Neural progenitor cell (in vitro differentiated cells): ENCODE measurements around the gene FOXL3. TPM values are rescaled to one million over a fixed set of nuclear protein-coding genes. Genes with fewer than 3 reads are reported as not detected.

Experiments used
- DNase-seq: peaks from one replicate; pipeline ENCODE4 v3.0.0-alpha.2; 2016; ENCODE audit warnings: low spot score
- H2AFZ ChIP-seq: fragments of 200-600 bp; sonication (generic); replicated peaks from 2 replicates; pipeline ENCODE4 v1.6.1; 2016; ENCODE audit warnings: antibody characterized with exemption
- H3F3A ChIP-seq: fragments of 200-600 bp; sonication (generic); 2 replicates; pipeline ENCODE4 v1.6.1; 2016; ENCODE audit warnings: antibody characterized with exemption, low read depth
- H3K27ac ChIP-seq: fragments of 200-600 bp; sonication (generic); 2 replicates; pipeline ENCODE4 v1.5.1; 2016; ENCODE audit warnings: mild to moderate bottlenecking
- H3K27me3 ChIP-seq: fragments of 200-600 bp; sonication (generic); 2 replicates; pipeline ENCODE4 v1.6.1; 2016; ENCODE audit warnings: mild to moderate bottlenecking, moderate library complexity
- H3K36me3 ChIP-seq: fragments of 200-600 bp; sonication (generic); 2 replicates; pipeline ENCODE4 v1.5.1; 2016
- H3K4me1 ChIP-seq: fragments of 200-600 bp; sonication (generic); 2 replicates; pipeline ENCODE4 v1.6.1; 2016; ENCODE audit warnings: mixed run types
- H3K4me2 ChIP-seq: fragments of 200-600 bp; sonication (generic); 2 replicates; pipeline ENCODE4 v1.6.1; 2016
- H3K4me3 ChIP-seq: fragments of 200-600 bp; sonication (generic); 2 replicates; pipeline ENCODE4 v1.5.1; 2016
- H3K79me2 ChIP-seq: fragments of 200-600 bp; sonication (generic); 2 replicates; pipeline ENCODE4 v1.6.1; 2016; ENCODE audit warnings: low read depth
- H3K9ac ChIP-seq: fragments of 200-600 bp; sonication (generic); 2 replicates; pipeline ENCODE4 v1.6.1; 2016
- H3K9me3 ChIP-seq: fragments of 200-600 bp; sonication (generic); 2 replicates; pipeline ENCODE4 v1.5.1; 2016; ENCODE audit warnings: low read depth
- H4K20me1 ChIP-seq: fragments of 200-600 bp; sonication (generic); 2 replicates; pipeline ENCODE4 v1.6.1; 2016; ENCODE audit warnings: low read depth
- H3K27ac Mint-ChIP-seq: 3 replicates; pipeline ENCODE4 v1.8.0; 2021; ENCODE audit warnings: mixed read lengths
- H3K27me3 Mint-ChIP-seq: 2 replicates; pipeline ENCODE4 v1.8.0; 2022; ENCODE audit warnings: low read depth, mild to moderate bottlenecking, inconsistent platforms, moderate library complexity, mixed read lengths; ENCODE audit not compliant: insufficient read depth
- H3K36me3 Mint-ChIP-seq: 3 replicates; pipeline ENCODE4 v1.8.0; 2021; ENCODE audit warnings: mixed read lengths
- H3K4me1 Mint-ChIP-seq: 3 replicates; pipeline ENCODE4 v1.8.0; 2021; ENCODE audit warnings: mixed read lengths
- H3K4me3 Mint-ChIP-seq: 3 replicates; pipeline ENCODE4 v1.8.0; 2021; ENCODE audit warnings: mild to moderate bottlenecking, moderate library complexity, mixed read lengths
- H3K9me3 Mint-ChIP-seq: 3 replicates; pipeline ENCODE4 v1.8.0; 2020; ENCODE audit warnings: mixed read lengths
- CTCF ChIP-seq: fragments of 200-600 bp; sonication (generic); IDR thresholded peaks from 2 replicates; pipeline ENCODE4 v1.5.1; 2017; ENCODE audit warnings: antibody characterized with exemption, mild to moderate bottlenecking
- EZH2 ChIP-seq: fragments of 200-600 bp; sonication (generic); IDR thresholded peaks from 2 replicates; pipeline ENCODE4 v1.6.1; 2017; ENCODE audit warnings: antibody characterized with exemption, mild to moderate bottlenecking, moderate library complexity
- EZH2phosphoT487 ChIP-seq: fragments of 200-600 bp; sonication (generic); IDR thresholded peaks from 2 replicates; pipeline ENCODE4 v1.6.1; 2017; ENCODE audit warnings: antibody characterized with exemption
- total RNA-seq: library from RNA; depleted of rRNA; stranded (reverse); fragments of >200 nt; gene quantifications from 2 replicates; pipeline ENCODE4 v1.2.3, GENCODE V29; 2015; ENCODE audit warnings: low replicate concordance

FOXL3 gene
- total RNA-seq, 1 donor from 2014 or later, result not detected

GRCh38 chr7:274266-274665 lies 15.7 kb upstream of the FOXL3 start:
- H3K9me3 ChIP-seq, result no peaks in the 10 kb centered on the region
- H3K9me3 Mint-ChIP-seq, result peaks cover 47% of the 10 kb centered on the region

GRCh38 chr7:276230-276835 lies 13.6 kb upstream of the FOXL3 start:
- Mint-ChIP-seq H3K27ac (no peak overlapping the region), H3K4me1 (no peaks in the 10 kb centered on the region), H3K27me3 (peaks cover 6% of the 10 kb centered on the region), H3K4me3 (no peak overlapping the region), H3K36me3 (peaks cover 5% of the 10 kb centered on the region), H3K9me3 (peaks cover 39% of the 10 kb centered on the region)
- no peak overlapping the region for H3K4me2 ChIP-seq
- no peak overlapping the region for H2AFZ ChIP-seq
- no peaks in the 10 kb centered on the region for H3K9me3 ChIP-seq
- no peak for DNase-seq
- H3K36me3 ChIP-seq, result no peaks in the 10 kb centered on the region
- no peaks in the 10 kb centered on the region for H3K79me2 ChIP-seq
- TF ChIP-seq EZH2phosphoT487, result no peak
- H3K9ac ChIP-seq, result no peak overlapping the region
- no peak overlapping the region for H3K27ac ChIP-seq
- H3K4me1 ChIP-seq, result no peaks in the 10 kb centered on the region
- no peaks in the 10 kb centered on the region for H3K27me3 ChIP-seq
- H3K4me3 ChIP-seq, result no peak overlapping the region
- no peaks in the 10 kb centered on the region for H4K20me1 ChIP-seq
- no peaks in the 10 kb centered on the region for H3F3A ChIP-seq

More at GRCh38 chr7:274266-274665, 15.7 kb upstream of the FOXL3 start:
- Mint-ChIP-seq H3K36me3 (peaks cover 5% of the 10 kb centered on the region), H3K27ac (no peak overlapping the region), H3K27me3 (peaks cover 6% of the 10 kb centered on the region), H3K4me1 (no peaks in the 10 kb centered on the region), H3K4me3 (no peak overlapping the region)
- H3K4me3 ChIP-seq, result no peak overlapping the region
- H4K20me1 ChIP-seq, result no peaks in the 10 kb centered on the region
- H3K9ac ChIP-seq, result no peak overlapping the region
- H3K79me2 ChIP-seq, result no peaks in the 10 kb centered on the region
- TF ChIP-seq CTCF (no peak), EZH2phosphoT487 (no peak), EZH2 (no peak)
- no peak overlapping the region for H2AFZ ChIP-seq
- no peak overlapping the region for H3K4me2 ChIP-seq
- no peak for DNase-seq
- H3K27me3 ChIP-seq, result no peaks in the 10 kb centered on the region
- H3K4me1 ChIP-seq, result no peaks in the 10 kb centered on the region
- no peaks in the 10 kb centered on the region for H3F3A ChIP-seq
- H3K27ac ChIP-seq, result no peak overlapping the region
- no peaks in the 10 kb centered on the region for H3K36me3 ChIP-seq

GRCh38 chr7:277228-277627 lies 12.7 kb upstream of the FOXL3 start:
- Histone ChIP-seq H3K4me1 (no peaks in the 10 kb centered on the region), H3K36me3 (no peaks in the 10 kb centered on the region), H3K4me2 (no peak overlapping the region), H3K27ac (no peak overlapping the region), H3F3A (no peaks in the 10 kb centered on the region), H3K9ac (no peak overlapping the region), H3K27me3 (no peaks in the 10 kb centered on the region), H3K4me3 (no peak overlapping the region), H3K79me2 (no peaks in the 10 kb centered on the region), H4K20me1 (no peaks in the 10 kb centered on the region), H3K9me3 (no peaks in the 10 kb centered on the region), H2AFZ (no peak overlapping the region)
- Mint-ChIP-seq H3K27me3 (peaks cover 6% of the 10 kb centered on the region), H3K4me1 (no peaks in the 10 kb centered on the region), H3K27ac (no peak overlapping the region), H3K36me3 (peaks cover 5% of the 10 kb centered on the region), H3K9me3 (peaks cover 38% of the 10 kb centered on the region), H3K4me3 (no peak overlapping the region)
- TF ChIP-seq EZH2phosphoT487 (no peak), EZH2 (no peak)
- no peak for DNase-seq

- Mint-ChIP-seq H3K27me3 (no peaks in the 10 kb centered on the region), H3K9me3 (peaks cover 31% of the 10 kb centered on the region), H3K36me3 (peaks cover 3% of the 10 kb centered on the region), H3K27ac (no peak overlapping the region), H3K4me1 (no peaks in the 10 kb centered on the region), H3K4me3 (no peak overlapping the region)
- Histone ChIP-seq H3K36me3 (no peaks in the 10 kb centered on the region), H3K9ac (no peak overlapping the region), H3K9me3 (no peaks in the 10 kb centered on the region), H2AFZ (no peak overlapping the region), H3K27me3 (no peaks in the 10 kb centered on the region), H3K79me2 (no peaks in the 10 kb centered on the region), H4K20me1 (no peaks in the 10 kb centered on the region), H3F3A (no peaks in the 10 kb centered on the region), H3K27ac (no peak overlapping the region), H3K4me3 (no peak overlapping the region), H3K4me1 (no peaks in the 10 kb centered on the region), H3K4me2 (no peak overlapping the region)
- TF ChIP-seq EZH2 (no peak), CTCF (no peak), EZH2phosphoT487 (no peak)
- DNase-seq, result no peak
Measured at GRCh38 chr7:278081-278480, 11.9 kb upstream of the FOXL3 start.
